Measurements from ENCODE around the gene EOGT.

DNA sequence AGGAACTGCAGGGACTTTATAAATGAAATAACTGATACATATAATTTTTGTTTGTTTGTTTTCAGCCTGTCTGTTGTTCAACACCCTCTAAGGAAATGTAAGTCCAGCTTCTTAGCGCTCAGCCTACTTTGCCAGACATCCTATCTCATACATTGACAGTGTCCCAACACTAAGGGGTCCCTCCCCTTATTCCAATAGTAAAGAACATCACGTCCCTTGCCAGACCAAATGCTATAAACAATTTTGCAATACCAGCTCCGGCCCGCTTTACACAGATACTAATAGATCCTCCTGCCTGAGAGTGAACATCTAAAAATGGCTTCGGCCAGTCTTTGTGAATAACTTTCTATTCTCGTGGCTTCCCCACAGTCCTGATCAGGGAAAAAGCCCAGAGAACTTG, 76.6 kb downstream of the EOGT start:
- TF ChIP-seq CREB1 (CRISPR knock-in tag; IDR thresholded peaks at IDR 0.05; ENCODE audit: low read depth): no peak
- TF ChIP-seq, protein P1, sequence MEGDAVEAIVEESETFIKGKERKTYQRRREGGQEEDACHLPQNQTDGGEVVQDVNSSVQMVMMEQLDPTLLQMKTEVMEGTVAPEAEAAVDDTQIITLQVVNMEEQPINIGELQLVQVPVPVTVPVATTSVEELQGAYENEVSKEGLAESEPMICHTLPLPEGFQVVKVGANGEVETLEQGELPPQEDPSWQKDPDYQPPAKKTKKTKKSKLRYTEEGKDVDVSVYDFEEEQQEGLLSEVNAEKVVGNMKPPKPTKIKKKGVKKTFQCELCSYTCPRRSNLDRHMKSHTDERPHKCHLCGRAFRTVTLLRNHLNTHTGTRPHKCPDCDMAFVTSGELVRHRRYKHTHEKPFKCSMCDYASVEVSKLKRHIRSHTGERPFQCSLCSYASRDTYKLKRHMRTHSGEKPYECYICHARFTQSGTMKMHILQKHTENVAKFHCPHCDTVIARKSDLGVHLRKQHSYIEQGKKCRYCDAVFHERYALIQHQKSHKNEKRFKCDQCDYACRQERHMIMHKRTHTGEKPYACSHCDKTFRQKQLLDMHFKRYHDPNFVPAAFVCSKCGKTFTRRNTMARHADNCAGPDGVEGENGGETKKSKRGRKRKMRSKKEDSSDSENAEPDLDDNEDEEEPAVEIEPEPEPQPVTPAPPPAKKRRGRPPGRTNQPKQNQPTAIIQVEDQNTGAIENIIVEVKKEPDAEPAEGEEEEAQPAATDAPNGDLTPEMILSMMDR (conservative IDR thresholded peaks at IDR 0.05; ENCODE audit: low read depth in 2 of 2): no peak
- TF ChIP-seq POLR2AphosphoS5 (IDR thresholded peaks at IDR 0.05; ENCODE audit: low read depth): no peak
- no peak for TF ChIP-seq EZH2 (IDR thresholded peaks at IDR 0.05; ENCODE audit: low read depth, unreplicated experiment)
- TF ChIP-seq, protein P2, sequence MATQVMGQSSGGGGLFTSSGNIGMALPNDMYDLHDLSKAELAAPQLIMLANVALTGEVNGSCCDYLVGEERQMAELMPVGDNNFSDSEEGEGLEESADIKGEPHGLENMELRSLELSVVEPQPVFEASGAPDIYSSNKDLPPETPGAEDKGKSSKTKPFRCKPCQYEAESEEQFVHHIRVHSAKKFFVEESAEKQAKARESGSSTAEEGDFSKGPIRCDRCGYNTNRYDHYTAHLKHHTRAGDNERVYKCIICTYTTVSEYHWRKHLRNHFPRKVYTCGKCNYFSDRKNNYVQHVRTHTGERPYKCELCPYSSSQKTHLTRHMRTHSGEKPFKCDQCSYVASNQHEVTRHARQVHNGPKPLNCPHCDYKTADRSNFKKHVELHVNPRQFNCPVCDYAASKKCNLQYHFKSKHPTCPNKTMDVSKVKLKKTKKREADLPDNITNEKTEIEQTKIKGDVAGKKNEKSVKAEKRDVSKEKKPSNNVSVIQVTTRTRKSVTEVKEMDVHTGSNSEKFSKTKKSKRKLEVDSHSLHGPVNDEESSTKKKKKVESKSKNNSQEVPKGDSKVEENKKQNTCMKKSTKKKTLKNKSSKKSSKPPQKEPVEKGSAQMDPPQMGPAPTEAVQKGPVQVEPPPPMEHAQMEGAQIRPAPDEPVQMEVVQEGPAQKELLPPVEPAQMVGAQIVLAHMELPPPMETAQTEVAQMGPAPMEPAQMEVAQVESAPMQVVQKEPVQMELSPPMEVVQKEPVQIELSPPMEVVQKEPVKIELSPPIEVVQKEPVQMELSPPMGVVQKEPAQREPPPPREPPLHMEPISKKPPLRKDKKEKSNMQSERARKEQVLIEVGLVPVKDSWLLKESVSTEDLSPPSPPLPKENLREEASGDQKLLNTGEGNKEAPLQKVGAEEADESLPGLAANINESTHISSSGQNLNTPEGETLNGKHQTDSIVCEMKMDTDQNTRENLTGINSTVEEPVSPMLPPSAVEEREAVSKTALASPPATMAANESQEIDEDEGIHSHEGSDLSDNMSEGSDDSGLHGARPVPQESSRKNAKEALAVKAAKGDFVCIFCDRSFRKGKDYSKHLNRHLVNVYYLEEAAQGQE (IDR thresholded peaks at IDR 0.05; ENCODE audit: unreplicated experiment): no peak
- TF ChIP-seq EZH2phosphoT487 (IDR thresholded peaks at IDR 0.05; ENCODE audit: unreplicated experiment): no peak
- TF ChIP-seq JUNB (IDR thresholded peaks at IDR 0.05; ENCODE audit: unreplicated experiment): no peak

Data from GM23338 (cell line).